ENCODE measurements around the gene RIMKLB. TPM values are rescaled to one million over a fixed set of nuclear protein-coding genes. Genes with fewer than 3 reads are reported as not detected.

The RIMKLB gene
- total RNA-seq, 2 donors from 2014 or later, result 2.5 to 3.1 TPM

DNA sequence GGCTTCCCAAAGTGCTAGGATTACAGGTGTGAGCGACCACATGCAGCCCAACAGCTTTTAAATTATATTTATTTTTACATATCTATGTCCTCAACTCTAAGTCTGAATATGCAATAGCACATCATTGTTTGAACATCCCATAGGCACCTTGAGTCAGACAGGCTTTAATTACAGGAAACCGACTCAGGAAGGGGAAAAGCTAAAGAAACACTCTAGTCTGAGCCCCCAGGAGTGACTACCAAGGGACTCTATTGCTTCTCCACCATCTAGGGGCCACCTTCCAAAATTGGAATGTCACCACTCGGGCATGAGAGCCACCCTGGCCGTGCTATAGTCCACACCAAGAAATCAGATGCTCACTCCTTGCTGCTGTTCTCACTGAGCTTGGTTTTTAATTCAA lies 21.1 kb upstream of the RIMKLB start:
- Mint-ChIP-seq H3K27me3 (ENCODE audit: low read depth) (no peaks in the 10 kb centered on the region), H3K4me1 (ENCODE audit: low read depth) (peaks cover 8% of the 10 kb centered on the region), H3K9me3 (no peaks in the 10 kb centered on the region), H3K27ac (no peak overlapping the region), H3K4me3 (no peak overlapping the region), H3K36me3 (ENCODE audit: insufficient read depth in 2 of 2) (no peaks in the 10 kb centered on the region)
- ATAC-seq (replicated peaks in 1 of 2), result no peak
- DNase-seq, result no peak

- Mint-ChIP-seq H3K4me3 (no peak overlapping the region), H3K4me1 (ENCODE audit: low read depth) (peaks cover 8% of the 10 kb centered on the region), H3K36me3 (ENCODE audit: insufficient read depth in 2 of 2) (no peaks in the 10 kb centered on the region), H3K9me3 (no peaks in the 10 kb centered on the region), H3K27me3 (ENCODE audit: low read depth) (no peaks in the 10 kb centered on the region), H3K27ac (no peak overlapping the region)
- ATAC-seq (replicated peaks in 1 of 2) (no peak), DNase-seq (no peak)
These were observed 20.4 kb upstream of the RIMKLB start for GRCh38 chr12:8677362-8677761.

GRCh38 chr12:8678661-8679111 lies 19.1 kb upstream of the RIMKLB start:
- DNase-seq (no peak), ATAC-seq (replicated peaks in 1 of 2) (no peak)
- H3K27me3 Mint-ChIP-seq (ENCODE audit: low read depth), result no peaks in the 10 kb centered on the region
- H3K9me3 Mint-ChIP-seq, result no peaks in the 10 kb centered on the region
- H3K4me3 Mint-ChIP-seq, result no peak overlapping the region
- H3K36me3 Mint-ChIP-seq (ENCODE audit: insufficient read depth in 2 of 2), result no peaks in the 10 kb centered on the region
- H3K4me1 Mint-ChIP-seq (ENCODE audit: low read depth), result peaks cover 8% of the 10 kb centered on the region
- no peak overlapping the region for H3K27ac Mint-ChIP-seq

DNA sequence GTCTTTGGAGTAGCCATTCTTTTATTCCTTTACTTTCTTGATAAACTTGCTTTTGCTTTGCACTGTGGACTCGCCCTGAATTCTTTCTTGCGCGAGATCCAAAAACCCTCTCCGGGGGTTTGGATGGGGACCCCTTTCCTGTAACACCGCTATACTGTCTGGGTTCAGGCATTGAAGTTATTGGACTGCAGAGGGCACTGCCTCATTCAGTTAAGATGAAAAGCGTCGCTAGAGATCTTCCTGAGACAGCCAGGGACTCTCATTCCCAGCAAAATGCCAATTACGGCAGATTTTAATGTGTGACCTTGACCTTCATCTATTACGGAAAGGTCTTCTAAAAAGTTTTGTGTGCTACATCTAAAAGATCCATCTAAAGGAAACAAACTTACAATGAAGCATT lies 17.3 kb upstream of the RIMKLB start:
- H3K27ac Mint-ChIP-seq, result no peak overlapping the region
- H3K36me3 Mint-ChIP-seq (ENCODE audit: insufficient read depth in 2 of 2), result no peaks in the 10 kb centered on the region

GRCh38 chr12:8681129-8681884 lies 16.5 kb upstream of the RIMKLB start:
- Mint-ChIP-seq H3K27ac (no peak overlapping the region), H3K9me3 (no peaks in the 10 kb centered on the region), H3K4me1 (ENCODE audit: low read depth) (no peaks in the 10 kb centered on the region), H3K27me3 (ENCODE audit: low read depth) (no peaks in the 10 kb centered on the region), H3K36me3 (ENCODE audit: insufficient read depth in 2 of 2) (no peaks in the 10 kb centered on the region), H3K4me3 (no peak overlapping the region)
- ATAC-seq (replicated peaks in 1 of 2) (no peak), DNase-seq (no peak)

More for the DNA sequence above, 17.3 kb upstream of the RIMKLB start:
- H3K27me3 Mint-ChIP-seq (ENCODE audit: low read depth), result no peaks in the 10 kb centered on the region
- H3K9me3 Mint-ChIP-seq, result no peaks in the 10 kb centered on the region
- ATAC-seq (replicated peaks in 1 of 2), result no peak
- no peak for DNase-seq
- H3K4me1 Mint-ChIP-seq (ENCODE audit: low read depth), result peaks cover 4% of the 10 kb centered on the region
- H3K4me3 Mint-ChIP-seq, result no peak overlapping the region

DNA sequence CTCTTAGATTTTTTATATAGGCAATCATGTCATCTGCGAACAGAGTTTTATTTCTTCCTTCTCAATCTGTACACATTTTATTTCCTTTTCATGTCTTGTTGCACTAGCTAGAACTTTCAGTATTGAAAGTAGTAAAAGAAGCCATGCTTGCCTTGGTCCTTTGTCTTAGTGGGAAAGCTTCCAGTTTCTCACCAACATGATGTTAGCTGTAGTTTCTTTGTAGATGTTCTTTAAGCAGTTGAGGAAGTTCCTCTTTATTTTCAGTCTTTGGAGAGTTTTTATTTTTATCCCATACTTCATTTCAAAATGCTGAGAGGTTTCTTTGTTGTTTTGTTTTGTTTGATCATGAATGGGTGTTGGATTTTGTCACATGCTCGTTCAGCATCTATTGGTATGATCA lies 12.7 kb upstream of the RIMKLB start:
- Mint-ChIP-seq H3K9me3 (no peaks in the 10 kb centered on the region), H3K4me3 (no peak overlapping the region), H3K27ac (no peak overlapping the region), H3K27me3 (ENCODE audit: low read depth) (no peaks in the 10 kb centered on the region), H3K4me1 (ENCODE audit: low read depth) (no peaks in the 10 kb centered on the region), H3K36me3 (ENCODE audit: insufficient read depth in 2 of 2) (no peaks in the 10 kb centered on the region)
- ATAC-seq (replicated peaks in 1 of 2), result no peak
- DNase-seq, result no peak

DNA sequence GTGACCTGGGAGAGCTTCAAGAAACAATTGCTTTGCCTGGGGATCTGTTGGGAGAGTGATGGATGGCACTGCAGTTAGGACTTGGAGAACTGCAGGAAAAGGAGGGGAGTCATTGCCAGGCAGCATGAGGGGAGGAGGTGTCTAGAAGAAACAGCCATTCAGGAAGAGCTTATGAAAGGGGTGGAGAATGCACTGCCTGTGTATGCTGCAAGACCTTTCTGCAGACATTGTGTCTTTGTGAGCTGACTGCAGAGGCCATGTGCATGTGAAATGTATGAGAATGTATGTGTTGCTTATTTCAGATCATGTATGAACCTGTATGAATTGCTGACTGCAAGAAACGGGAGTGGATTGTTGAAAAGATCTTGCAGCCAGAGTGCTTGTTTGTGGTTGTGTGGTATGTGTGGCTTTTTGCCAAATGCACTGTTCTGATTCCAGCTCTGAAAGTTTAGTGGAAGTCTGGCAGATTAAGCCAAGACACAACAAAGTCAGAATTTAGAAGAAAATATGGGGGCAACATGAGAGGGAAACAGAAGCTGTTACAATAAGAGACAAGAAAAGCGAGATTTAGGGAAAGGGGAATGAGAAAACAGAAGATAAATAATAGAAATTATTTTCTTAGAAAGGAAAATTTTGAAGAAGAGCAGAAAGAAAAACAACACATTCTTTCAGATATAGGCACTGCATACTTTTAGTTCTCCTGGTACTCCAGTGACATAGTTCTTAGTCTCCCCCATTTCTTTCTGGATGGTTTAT lies 9.8 kb upstream of the RIMKLB start:
- no peak for DNase-seq
- no peaks in the 10 kb centered on the region for H3K9me3 Mint-ChIP-seq
- no peak for ATAC-seq (replicated peaks in 1 of 2)
- H3K27me3 Mint-ChIP-seq (ENCODE audit: low read depth), result no peaks in the 10 kb centered on the region
- H3K36me3 Mint-ChIP-seq (ENCODE audit: insufficient read depth in 2 of 2), result no peaks in the 10 kb centered on the region
- no peak overlapping the region for H3K27ac Mint-ChIP-seq
- H3K4me3 Mint-ChIP-seq, result no peak overlapping the region
- no peaks in the 10 kb centered on the region for H3K4me1 Mint-ChIP-seq (ENCODE audit: low read depth)

DNA sequence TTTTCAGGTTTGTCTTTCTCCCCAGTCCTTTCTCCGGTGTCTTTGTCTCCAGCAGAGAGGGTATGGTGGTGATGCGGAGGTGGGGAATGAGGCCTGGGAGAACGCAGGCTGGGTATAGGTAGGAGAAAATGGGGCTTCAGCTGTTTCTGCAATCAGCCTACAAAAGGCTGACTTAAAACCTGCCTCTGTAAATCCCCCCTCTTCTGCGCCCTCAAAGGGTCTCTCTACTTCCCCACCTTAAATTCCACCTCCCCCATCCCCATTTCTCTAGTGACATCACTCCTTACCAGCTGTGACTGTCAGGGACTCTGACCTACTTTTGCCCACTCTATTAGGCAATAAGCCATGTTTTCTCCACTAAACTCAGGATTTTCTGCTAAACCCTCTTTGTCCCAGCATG lies 8.1 kb upstream of the RIMKLB start:
- Mint-ChIP-seq H3K27me3 (ENCODE audit: low read depth) (no peaks in the 10 kb centered on the region), H3K4me3 (no peak overlapping the region), H3K9me3 (no peaks in the 10 kb centered on the region), H3K36me3 (ENCODE audit: insufficient read depth in 2 of 2) (no peaks in the 10 kb centered on the region), H3K27ac (no peak overlapping the region), H3K4me1 (ENCODE audit: low read depth) (no peaks in the 10 kb centered on the region)
- no peak for ATAC-seq (replicated peaks in 1 of 2)
- DNase-seq, result no peak

DNA sequence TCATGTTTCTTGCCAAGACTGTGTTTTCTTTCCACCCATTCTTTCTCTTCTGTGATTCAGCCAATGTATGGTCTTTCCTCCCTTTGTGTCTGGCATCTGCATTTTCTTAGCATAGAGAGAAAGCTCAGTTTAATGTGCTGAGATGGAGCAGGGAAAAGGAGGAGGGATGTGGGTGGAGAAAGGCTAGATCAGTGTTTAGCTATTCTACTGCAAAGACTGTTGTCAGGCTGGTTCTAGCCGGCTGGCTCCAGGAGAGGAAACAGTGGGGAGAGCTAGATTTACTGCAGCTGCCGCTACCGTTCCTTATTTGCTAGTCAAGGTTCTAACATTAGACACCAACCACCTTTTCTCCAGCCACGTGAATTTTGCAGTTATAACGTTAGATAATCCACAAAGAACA lies 5.2 kb upstream of the RIMKLB start:
- Mint-ChIP-seq H3K4me1 (ENCODE audit: low read depth) (peaks cover 9% of the 10 kb centered on the region), H3K27ac (no peak overlapping the region), H3K9me3 (no peaks in the 10 kb centered on the region), H3K27me3 (ENCODE audit: low read depth) (peaks cover 11% of the 10 kb centered on the region), H3K36me3 (ENCODE audit: insufficient read depth in 2 of 2) (no peaks in the 10 kb centered on the region), H3K4me3 (no peak overlapping the region)
- DNase-seq (no peak), ATAC-seq (replicated peaks in 1 of 2) (no peak)

DNA sequence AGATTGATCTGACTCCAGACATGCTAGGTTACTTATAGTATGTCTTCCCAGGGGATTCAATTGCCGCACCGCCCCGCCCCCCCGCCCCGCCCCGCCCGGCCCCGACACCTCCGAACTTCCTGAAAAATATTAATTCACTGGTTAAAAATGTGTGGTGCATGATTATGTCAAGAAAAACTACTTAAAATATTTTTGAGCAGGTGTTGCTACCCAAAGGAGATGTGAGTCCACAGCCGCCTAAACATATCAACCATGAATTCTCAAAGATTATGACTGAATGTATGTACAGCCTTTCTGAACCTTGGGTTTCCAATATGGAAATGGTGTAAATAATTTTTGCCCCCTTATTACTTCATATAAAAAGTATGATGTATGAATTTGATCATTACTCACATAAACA lies 2.7 kb upstream of the RIMKLB start:
- Mint-ChIP-seq H3K4me3 (no peak overlapping the region), H3K4me1 (ENCODE audit: low read depth) (peaks cover 24% of the 10 kb centered on the region), H3K36me3 (ENCODE audit: insufficient read depth in 2 of 2) (peaks cover 0 to 2% of the 10 kb centered on the region in 2 donors), H3K9me3 (no peaks in the 10 kb centered on the region), H3K27me3 (ENCODE audit: low read depth) (peaks cover 20% of the 10 kb centered on the region), H3K27ac (no peak overlapping the region)
- DNase-seq (no peak), ATAC-seq (replicated peaks in 1 of 2) (no peak)

DNA sequence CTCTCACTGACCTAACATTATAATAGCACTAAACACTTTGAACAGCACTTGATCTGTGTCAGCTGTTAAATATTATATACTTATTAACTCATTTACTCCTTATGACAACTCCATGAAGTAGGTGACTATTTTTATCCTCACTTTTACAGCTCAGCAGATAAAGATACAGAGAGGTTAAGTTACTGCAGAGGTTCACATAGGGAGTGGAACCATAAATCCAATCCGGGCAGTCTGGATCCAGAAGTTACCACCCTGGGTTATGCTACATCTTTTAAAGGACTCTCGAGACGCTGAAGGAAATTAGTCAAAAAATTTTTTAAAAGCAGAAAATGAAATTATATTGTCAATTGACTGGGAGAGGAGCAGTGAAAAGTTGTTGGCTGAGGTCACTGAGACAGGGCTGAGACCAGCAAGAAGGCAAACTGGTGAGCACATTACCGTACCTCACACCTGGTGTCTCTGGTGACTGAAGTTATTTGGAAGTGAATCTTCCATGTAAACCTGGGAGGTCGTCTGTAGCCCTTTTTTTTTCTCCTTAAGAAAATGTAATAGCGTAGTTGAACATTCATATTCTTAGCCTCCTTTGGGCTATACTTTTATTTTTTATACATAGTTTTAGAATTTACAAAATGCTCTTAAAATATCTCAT lies 1.2 kb upstream of the RIMKLB start:
- peaks cover 0 to 2% of the 10 kb centered on the region in 2 donors for H3K36me3 Mint-ChIP-seq (ENCODE audit: insufficient read depth in 2 of 2)

GRCh38 chr12:8697120-8697475 lies 693 bp upstream of the RIMKLB start:
- Mint-ChIP-seq H3K4me3 (peak overlapping the region; percentile 92 to 97), H3K9me3 (no peaks in the 10 kb centered on the region), H3K4me1 (ENCODE audit: low read depth) (peaks cover 24% of the 10 kb centered on the region), H3K36me3 (ENCODE audit: insufficient read depth in 2 of 2) (peaks cover 0 to 2% of the 10 kb centered on the region in 2 donors), H3K27ac (no peak overlapping the region), H3K27me3 (ENCODE audit: low read depth) (peaks cover 22% of the 10 kb centered on the region)
- ATAC-seq (replicated peaks in 1 of 2) (peak; percentile 17 to 30), DNase-seq (peak in 1 of 2 donors; percentile 25)

More for the DNA sequence above, 1.2 kb upstream of the RIMKLB start:
- Mint-ChIP-seq H3K9me3 (no peaks in the 10 kb centered on the region), H3K27ac (peak overlapping the region; percentile 52), H3K4me3 (peak overlapping the region; percentile 92 to 97), H3K4me1 (ENCODE audit: low read depth) (peaks cover 24% of the 10 kb centered on the region), H3K27me3 (ENCODE audit: low read depth) (peaks cover 22% of the 10 kb centered on the region)
- ATAC-seq (replicated peaks in 1 of 2), result no peak
- DNase-seq, result no peak

DNA sequence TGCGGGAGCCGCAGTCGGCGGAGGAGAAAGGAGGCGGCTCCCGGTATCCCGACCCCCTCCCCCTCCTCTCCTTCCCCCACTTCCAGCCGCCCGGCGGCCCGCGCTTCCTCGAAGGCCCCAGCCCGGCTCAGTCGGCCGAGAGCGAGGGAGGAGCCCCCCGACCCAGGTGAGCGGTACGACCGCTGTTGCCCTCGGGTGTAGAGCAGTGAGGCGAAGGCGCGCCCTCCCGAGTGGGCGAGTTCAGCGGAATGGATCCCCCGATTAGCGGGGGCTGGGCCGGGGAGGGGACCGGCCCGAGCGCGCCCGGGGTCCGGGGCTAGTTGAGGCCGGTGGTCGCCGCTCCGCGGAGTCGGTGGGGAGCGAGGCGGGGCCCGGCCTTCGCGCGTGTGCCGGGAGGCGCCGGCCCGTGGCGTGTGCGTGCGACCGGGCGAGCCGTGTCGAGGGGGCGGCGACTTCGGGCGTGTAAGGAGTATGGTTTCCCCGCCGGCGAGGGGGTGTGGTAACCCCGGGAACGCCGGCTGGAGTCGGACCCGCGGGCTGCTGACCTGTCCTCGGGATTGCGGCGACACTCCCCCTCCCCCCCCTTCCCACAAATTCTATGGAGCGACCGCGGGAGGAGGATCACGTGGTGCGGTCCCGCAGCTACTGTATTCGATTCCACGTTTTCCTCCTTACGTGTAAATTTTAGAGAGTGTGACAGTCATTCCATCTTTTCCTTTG lies 501 bp downstream of the RIMKLB start:
- Mint-ChIP-seq H3K4me1 (ENCODE audit: low read depth) (peaks cover 24% of the 10 kb centered on the region), H3K9me3 (no peaks in the 10 kb centered on the region), H3K27me3 (ENCODE audit: low read depth) (peaks cover 22% of the 10 kb centered on the region), H3K27ac (peak overlapping the region; percentile 77), H3K36me3 (ENCODE audit: insufficient read depth in 2 of 2) (peaks cover 0 to 2% of the 10 kb centered on the region in 2 donors), H3K4me3 (peak overlapping the region; percentile 92 to 97)
- DNase-seq (peak; percentile 57 to 58), ATAC-seq (replicated peaks in 1 of 2) (peak; percentile 58 to 63)
